NCI-H1048 (cell line): Measurements from ENCODE around the gene ROBO2.

ENCODE experiments used
- DNase-seq: peaks from one replicate; lab custom pipeline; 2025; lab: John Stamatoyannopoulos, UW

Gene ROBO2

DNA sequence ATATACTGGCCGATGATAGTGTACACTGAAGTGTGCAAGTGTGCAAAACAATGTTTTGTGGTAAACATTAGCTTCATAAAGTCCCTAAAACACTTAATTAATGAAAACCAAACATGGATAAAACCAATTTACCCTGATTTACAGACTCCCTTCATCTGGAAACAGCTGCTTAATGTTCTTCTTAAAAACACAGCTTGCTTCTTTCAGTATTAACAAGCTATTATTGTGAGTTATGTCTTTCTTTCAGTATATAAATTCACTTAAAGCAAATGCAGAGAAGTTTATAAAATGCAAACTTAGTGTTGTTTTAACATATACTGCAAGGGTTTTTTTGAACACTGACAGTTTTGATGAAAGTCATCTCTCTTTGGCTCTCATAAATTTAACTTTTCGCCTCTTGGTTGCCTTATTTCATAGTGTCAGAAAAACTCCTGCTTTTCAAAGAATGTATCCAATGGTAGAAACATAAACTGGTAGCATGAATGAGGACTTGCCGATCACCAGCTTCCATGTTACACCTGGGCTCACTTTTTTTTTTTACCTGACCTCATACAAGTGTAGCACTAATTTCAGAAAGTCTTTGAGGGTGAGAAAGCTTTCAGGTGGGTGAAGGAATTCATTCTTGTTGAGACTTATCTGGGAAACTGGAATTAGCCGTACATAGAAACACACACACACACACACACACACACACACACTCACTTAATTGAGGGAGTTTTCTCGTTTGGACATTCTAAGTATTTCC lies 532.2 kb downstream of the ROBO2 start:
- no peak for DNase-seq

DNA sequence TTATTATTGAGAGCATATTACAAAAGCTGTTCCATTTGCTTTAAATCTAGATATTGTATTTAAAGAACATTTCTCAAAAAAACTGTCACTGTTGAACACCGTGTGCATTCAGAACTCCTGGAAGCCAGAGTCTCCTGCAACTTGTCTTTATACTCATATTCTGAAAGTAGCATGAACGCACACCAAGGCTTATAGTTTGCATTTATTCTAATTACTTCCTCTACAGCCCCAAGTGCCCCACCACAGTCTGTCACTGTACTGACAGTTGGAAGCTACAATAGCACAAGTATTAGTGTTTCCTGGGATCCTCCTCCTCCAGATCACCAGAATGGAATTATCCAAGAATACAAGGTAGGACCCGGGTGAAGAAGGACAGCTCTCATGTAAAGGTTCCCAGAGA lies 537.4 kb downstream of the ROBO2 start:
- DNase-seq, result no peak

DNA sequence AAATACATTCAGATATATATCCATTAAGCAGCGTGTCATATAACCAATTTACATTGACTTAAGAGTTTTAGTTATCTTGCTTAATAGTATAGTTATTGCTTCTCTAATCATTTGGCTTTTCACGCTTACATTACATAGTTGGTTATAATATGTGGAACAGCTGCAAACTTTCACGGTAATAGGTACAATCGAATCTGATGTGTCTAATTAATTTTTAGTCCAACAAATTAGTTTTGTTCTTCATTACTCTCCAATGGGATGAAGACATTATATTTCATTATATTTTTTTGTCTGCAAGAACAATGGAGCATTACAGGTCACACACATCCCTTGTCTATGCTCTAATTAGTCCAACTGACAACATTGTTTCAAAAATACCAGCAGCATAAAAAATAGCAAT lies 546.3 kb downstream of the ROBO2 start:
- no peak for DNase-seq

DNA sequence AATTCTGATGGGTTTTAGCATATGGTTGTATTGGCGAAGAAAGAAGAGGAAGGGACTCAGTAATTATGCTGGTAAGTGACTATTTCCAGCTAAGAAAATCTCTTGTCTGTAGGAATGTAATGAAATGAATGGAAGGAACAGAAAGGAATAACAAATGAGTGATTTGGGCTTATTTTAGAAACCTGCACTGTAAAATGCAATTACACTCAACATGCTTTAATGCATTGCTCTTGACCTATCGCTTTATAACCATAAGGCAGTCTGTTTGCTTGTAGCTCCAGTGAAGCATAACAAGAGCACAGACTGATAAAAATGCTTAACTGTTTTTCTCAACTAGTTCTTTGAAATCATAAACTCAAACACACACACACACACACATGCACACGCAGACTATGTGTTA lies 549.0 kb downstream of the ROBO2 start:
- no peak for DNase-seq

DNA sequence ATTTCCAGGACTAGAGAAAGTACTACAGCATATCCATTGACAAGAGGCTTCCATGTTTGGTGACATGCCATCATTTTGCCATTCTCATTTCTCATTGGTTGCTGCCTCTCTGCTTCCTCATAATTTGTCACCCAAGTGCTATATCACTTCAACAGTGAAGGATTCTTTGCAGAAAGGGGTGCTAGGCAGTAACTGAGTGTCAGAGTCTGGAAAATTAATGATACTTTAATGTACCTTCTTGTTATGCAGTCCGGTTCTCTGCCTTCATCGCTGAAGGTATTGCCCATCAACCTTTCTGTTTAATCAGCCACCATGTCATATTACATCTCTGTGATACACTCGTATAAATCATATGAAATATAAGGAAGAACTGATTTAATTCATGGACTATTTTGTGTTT lies 550.3 kb downstream of the ROBO2 start:
- DNase-seq, result no peak

DNA sequence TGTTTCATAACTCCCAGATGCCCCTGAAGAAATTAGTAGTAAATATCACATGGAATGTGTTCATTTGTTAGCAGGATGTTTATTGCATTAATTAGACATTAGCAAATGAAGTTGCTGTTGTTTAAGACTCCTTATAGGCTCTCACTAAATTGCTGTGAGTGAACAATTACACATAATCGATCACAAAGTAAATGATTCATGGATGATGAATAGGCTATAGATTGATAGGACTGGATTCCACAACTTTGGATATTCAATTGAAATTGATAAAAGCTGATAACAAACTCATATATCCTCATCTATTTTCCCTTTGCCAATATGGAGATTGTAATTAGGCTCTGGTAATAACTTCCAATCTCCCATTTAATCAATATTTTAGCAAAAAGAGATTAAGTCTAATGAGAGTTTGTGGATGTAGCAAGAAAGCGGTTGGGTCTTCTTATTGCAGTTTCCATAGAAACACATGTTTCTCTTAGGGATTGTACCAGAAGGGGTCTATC lies 555.5 kb downstream of the ROBO2 start:
- no peak for DNase-seq

DNA sequence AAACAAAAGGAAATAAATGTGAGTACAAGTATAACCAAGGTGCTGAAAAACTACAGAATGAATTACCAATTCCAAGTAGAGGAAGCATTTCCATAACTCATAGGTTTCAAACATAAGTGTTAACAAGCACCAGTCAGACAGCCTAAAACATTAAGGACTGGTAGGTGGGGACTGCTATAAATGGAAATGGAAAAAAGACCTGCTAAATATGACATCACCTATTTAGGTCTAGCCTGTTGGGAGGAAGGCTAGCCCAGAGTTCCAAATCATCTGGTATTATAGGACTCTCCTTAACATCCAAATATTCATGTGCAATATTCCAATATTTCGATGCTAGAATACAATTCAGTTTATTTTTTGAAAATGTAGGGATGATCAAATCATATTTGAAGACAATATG lies 560.0 kb downstream of the ROBO2 start:
- no peak for DNase-seq

DNA sequence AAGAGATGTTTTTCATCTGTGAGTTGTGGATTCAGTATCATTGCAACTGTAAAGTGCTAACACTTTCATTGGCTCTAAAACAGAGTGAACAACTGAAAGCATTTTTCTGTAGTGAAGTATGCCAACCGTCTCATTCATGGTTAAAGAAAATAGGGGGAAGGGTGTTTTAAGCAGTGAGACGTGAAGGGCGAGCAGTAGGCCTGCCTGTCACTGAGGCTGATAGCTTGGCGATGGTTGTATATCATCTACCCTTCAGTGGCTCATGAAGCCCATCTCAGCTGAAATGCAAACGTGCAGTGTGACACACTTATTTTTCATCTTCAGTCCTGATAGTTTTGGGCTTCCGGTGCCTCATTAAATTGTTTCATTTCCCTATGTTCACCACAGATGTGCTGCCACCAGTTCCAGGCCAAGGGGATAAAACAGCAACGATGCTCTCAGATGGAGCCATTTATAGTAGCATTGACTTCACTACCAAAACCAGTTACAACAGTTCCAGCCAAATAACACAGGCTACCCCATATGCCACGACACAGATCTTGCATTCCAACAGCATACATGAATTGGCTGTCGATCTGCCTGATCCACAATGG lies 562.0 kb downstream of the ROBO2 start:
- no peak for DNase-seq

DNA sequence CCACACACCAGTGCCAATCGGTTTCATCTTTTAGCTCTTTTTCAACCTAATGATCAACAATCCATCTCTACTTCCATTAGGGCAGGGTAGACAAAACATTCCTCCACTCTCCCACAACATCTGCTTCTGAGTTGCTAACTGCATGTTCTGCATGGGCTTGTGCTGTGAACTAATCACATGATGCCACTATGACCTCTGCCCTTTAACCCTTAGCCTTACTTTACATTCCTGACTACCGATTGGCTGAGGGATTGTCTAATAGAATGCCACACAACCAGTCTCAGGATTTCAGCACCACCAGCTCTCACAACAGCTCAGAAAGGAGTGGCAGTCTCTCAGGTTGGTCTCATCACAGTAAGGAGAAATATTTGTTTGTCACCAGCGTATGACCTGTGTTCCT lies 562.8 kb downstream of the ROBO2 start:
- no peak for DNase-seq

DNA sequence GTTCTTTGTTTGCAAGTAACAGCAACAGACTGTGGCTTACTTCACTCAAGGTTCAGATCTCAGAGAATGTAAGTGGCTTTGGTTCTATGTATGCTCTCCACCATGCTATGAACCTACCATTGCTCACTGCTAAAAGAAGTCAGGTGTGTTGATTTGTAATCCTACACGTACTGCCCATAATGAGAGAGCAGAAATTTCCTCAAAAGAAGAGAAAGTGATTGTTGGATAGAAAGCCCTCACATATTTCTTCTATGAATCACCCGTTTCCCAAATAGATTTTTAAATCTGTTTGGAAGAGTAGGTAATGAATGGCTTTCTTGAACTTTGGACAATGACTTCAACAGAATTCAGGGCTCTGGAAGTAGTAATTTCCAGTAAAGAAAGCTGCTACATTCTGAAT lies 565.4 kb downstream of the ROBO2 start:
- DNase-seq, result no peak

DNA sequence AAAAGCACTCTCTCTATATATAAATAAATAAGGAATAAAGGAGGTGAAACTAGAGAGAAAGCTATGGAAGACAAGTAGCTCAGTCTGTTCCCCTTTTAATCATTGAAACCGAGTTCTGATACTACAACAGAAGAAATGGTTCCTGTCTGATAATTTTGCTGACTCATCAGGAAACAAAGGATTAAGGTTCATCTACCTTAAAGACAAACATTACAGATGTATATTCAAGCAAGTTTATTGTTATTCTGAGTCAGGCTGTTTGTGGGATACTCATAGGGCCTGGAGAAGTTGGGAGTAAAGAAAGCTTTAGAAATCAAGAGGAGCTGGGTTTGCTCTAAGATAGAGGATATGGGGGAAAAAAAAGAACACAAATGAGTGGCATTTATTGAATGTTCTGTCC lies 566.0 kb downstream of the ROBO2 start:
- no peak for DNase-seq

DNA sequence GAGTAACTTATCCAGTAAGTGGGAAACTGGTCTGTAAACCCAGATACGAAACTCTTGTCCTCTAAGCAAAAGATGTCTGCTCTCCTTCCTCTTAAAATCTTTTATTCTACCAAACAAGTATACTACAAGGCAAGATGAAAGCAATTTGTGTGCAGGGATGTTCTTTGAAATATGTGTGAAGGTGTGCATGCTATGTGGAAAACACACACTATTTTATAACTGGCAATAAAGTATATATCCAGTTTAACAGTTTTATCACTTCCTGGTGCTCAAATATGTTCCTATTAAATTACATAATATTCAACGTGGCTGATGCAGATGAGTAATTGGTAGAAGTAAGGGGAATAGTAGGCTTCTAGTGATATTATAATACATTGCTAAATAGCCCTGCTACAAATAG lies 566.5 kb downstream of the ROBO2 start:
- DNase-seq, result no peak

DNA sequence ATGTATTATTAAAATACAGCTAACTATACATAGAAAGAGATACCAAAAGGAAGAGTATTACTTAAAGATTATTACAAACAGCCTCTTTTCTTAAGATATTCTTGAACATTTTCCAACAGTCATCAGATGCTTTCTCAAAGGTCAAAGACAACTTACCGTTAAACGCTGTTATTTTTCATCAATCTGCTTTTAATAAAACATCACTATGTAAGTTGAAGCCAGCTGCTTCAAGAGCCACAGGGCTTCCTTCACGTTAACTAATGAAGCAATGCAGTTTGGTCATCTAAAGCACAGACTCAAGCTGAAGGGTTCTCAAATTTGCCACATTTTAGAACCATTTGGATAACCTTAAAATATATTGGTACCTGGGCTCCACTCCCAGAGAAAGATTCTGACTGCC lies 578.8 kb downstream of the ROBO2 start:
- no peak for DNase-seq

DNA sequence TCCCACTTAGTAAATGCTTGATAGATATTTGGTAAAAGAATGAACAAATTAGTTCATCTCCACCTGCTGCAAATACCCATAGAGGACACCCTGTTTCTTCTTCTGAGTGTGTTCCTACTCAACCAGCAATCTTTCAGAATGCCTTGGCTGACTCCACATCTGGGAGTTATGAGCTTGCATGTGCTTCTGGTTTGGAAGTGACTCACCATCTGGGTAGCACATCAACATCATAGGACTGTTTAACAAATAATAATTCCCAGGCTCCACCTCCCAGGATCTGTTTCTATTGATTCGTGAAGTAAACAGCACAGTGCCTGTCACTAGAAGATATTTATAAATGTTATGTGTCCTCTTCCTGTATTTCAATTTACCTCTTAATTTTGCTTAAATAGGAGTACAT lies 580.1 kb downstream of the ROBO2 start:
- no peak for DNase-seq

DNA sequence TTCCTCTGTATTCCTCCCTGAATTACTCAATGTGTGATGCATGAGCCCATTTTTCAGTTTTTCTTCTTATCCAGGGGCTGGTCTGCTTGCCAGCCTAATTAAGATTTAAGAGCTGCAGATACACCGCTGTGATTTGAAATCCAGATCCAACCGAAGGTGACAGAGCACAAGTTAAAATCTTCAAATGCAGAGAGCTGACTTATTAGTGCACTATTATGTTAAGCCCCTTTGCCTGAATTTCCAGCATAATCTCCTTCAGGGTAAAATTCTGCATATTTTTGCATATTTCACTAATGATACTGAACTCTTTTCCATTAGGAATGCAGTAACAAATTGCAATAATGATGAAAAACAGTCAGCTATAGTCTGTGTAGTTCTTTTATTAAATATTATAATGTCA lies 583.6 kb downstream of the ROBO2 start:
- DNase-seq, result no peak

DNA sequence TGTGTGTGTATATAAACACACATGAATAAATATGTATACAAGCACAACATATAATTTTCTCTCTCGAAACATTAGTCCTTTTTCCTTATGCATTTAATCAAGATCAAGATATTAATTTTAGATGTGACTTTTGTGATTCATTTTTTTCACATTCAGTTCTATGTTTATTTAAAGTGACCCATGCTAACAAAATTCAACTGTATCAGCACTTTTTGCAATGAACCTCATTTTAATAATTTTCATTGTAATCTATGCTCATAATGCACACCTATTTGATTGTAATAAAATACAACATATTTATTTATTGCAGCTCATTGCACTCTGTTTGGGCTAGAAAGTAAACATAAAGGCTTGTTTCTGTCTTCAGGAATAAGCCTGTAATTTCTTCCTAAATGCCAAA lies 586.3 kb downstream of the ROBO2 start:
- no peak for DNase-seq

DNA sequence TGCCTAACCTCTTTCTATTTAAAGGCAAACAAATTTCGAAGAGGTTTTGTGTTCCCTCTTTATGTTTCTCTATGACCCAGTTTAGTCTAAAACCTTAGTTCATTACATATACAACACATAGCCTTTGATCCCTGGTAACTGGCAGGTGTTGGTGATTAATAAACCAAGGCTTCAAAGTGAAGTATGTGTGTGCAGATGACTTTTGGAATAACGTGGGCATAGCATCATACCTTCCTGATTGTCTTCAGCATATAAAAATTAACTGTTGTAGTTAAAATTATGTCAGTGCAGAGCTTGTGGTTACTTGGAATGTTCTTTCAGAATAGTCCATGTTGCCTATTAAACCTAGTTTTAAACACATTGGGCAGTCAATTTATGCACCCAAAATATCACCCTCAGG lies 608.3 kb downstream of the ROBO2 start:
- DNase-seq, result no peak

DNA sequence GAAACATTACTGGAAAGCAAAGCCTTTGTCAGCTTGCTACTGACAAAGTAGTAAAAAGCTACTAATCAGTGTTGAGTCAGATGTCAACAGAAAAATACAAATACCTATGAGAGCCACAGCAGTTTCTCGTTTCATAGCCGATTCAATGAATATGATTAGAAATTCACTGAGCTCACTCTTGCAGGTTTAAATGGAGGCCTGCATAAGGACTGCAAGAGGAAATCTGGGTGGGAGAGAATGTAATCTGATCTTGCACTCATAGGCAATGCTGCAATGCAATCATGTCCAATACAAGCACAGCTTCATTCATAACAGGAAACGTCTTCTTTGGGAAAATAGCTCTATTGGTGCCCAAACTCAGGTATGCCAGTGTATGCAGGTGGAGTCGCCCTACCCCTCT lies 608.8 kb downstream of the ROBO2 start:
- DNase-seq, result no peak

DNA sequence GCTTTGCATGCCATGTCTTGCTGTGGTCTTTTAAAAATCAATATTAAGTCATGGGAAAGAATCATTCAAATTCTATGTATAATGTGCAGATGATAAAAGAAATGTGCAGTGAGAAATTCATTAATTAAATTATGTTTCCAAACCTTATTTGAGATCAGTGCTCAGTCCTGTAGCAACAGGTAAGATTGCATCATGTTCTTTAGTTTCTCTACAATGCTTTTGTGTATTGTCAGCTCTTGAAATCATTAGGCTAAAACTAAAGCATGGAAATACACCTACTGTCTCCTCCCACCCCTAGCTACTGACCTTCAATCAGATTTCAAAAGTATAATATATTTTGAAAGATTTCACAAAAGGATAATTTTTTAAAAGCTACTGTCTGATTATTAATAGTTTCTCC lies 612.7 kb downstream of the ROBO2 start:
- DNase-seq, result no peak

DNA sequence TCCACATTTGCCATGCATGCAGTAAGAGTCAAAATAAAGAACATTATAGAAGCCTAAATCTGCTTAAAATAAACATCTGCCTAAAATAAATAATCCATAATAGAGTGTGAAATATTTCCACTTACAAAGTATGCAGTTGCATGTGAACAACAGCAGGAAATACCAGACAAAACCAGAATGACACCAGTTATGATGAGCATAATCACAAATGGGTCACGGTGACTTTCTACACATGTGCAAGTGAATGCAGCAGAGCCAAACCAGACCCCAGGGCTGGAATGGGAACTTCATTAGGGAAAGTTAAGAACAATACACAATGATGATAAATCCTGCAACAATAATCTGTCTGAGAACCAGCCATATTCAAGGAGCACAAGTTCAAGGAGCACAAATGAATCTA lies 615.5 kb downstream of the ROBO2 start:
- DNase-seq, result no peak

DNA sequence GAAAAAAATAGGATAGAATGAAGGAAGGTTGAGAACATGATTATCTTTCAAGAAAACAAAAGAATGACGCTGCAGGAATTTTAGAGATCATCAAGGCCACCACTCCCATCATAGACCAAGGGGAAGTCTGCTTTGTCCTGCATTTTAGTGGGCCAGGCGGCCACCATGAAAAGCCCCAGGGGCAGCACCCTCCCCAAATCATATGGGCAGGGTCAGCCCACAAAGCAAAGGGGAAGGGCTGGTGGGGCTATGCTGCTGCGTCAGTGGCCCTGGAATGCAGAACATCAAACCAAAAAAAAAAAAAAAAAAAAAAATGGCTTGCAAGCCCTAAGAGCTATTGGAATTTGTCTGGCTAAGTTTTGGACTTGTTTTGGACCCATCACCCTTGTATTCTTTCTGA lies 620.8 kb downstream of the ROBO2 start:
- no peak for DNase-seq

DNA sequence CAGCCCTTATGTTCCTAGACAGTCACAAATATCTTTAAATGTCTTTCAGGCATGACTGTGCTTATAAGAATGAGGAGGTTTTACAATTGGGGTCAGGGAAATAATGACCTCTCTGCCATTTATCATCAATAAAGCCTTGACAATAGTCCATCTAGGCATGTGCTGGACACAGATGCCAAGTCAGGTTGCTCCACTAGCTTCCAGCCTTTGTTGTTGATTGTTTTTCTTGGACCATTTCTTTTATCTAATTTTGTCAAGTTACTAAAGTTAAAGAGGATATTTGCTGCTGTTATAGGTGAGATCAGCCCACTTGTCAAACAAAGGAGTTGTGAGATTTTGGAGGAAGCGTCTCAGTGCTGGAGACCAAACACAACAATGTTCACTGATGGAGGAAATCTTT lies 628.0 kb downstream of the ROBO2 start:
- no peak for DNase-seq

DNA sequence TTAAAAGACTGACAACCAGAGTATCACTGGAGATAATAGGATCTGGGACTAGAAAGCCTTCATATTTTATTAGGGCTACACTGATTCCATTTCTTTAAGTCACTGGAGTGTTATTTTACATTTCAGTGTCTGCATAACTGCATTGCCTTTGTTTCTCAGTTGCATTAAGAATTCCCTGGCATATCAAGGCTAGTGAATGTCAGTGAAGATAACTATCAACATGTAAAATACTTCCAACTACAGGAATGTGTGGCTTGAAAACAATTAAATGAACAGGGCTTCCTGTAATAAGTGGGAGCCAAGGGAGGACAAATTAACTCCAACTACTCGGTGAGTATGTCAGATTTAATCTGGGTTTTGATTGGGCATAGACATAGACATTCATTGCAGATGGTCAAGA lies 628.5 kb downstream of the ROBO2 start:
- no peak for DNase-seq

DNA sequence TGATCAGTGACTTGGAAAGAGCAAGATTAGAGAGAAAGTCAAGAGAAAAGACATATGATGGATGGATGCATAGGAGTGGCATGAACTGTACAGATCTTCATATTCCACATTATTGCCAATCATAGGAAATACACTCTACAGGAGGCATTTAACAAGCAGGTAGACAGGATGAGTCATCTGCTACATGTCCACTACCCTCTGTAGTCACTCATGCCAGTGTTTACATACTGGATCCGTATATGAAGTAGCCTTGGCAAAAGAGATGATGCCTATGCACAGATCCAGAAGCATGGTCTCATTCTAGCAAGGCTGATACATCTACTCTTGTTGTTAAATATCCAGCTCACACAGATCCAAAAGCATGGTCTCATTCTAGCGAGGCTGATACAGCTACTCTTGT lies 632.1 kb downstream of the ROBO2 start:
- no peak for DNase-seq
